IPS-18a (cell line): ENCODE data around the gene OR2K2.

Experiments used
- H3K27ac ChIP-seq: one replicate; pipeline ENCODE4 v1.5.1; 2013; ENCODE audit warnings: low read length
- H3K27me3 ChIP-seq: one replicate; pipeline ENCODE4 v1.6.1; 2013; ENCODE audit warnings: mild to moderate bottlenecking, low read length; ENCODE audit not compliant: control insufficient read depth, insufficient read depth
- H3K36me3 ChIP-seq: one replicate; pipeline ENCODE4 v1.6.1; 2013; ENCODE audit warnings: low read depth, low read length; ENCODE audit not compliant: control insufficient read depth
- H3K4me1 ChIP-seq: one replicate; pipeline ENCODE4 v1.6.1; 2013; ENCODE audit warnings: low read depth, low read length; ENCODE audit not compliant: control insufficient read depth
- H3K4me3 ChIP-seq: one replicate; pipeline ENCODE4 v1.5.1; 2013; ENCODE audit warnings: low read length
- H3K9ac ChIP-seq: one replicate; pipeline ENCODE4 v1.6.1; 2013; ENCODE audit warnings: mild to moderate bottlenecking, low read length, moderate library complexity
- H3K9me3 ChIP-seq: one replicate; pipeline ENCODE4 v1.6.1; 2013; ENCODE audit warnings: low read depth, low read length; ENCODE audit not compliant: control insufficient read depth

The OR2K2 gene

GRCh38 chr9:111330124-111330523, at the start of gene OR2K2:
OR2K2 (minus strand) TSS chr9:111330224; CDS start chr9:111328433, 1,791 bp downstream.
- Histone ChIP-seq H3K9ac (no peak within 1 kb of the TSS), H3K27me3 (no peaks in the 10 kb centered on the region), H3K36me3 (no peaks in the 10 kb centered on the region), H3K4me3 (no peak within 1 kb of the TSS), H3K27ac (no peak within 1 kb of the TSS), H3K4me1 (peaks cover 5% of the 10 kb centered on the region), H3K9me3 (no peaks in the 10 kb centered on the region)

DNA sequence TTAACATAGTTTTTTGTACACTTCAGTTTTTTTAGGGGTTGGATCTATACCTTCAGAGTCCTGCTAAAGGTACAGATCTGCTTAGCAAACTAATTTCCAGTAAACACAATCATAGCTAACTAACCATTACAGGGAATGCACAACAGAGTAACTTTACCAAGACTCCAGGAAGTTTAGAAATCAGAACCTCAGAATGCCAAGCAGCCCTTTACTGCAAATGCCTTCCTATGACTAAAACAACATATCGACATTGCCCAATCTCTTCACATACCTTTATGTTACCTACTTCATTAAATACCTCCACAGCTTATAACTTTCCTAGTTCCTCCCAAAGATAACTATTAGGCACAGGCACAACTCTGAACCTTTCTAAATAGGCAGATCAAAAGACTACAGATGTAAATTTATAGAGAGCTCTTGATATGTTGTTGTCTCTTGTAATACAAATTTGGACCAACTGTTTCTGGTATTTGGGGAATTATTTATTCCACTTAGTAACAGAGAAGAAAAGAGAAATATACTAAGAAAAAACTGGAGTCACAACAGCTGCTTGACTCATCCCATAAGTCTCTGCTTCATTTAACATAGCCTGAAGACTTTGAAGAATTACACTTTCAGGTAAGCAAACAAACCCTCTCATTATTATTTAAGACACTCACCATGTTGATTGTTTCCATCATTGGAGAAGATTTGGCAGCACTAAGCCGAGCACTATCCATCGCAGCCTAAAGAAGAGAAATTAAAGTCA, 46.0 kb upstream of the OR2K2 start:
- no peak overlapping the region for H3K9ac ChIP-seq
- H3K27ac ChIP-seq, result no peak overlapping the region
- H3K4me3 ChIP-seq, result no peak overlapping the region
- H3K27me3 ChIP-seq, result no peaks in the 10 kb centered on the region
- no peaks in the 10 kb centered on the region for H3K9me3 ChIP-seq
- no peaks in the 10 kb centered on the region for H3K4me1 ChIP-seq
- H3K36me3 ChIP-seq, result peaks cover 74% of the 10 kb centered on the region

DNA sequence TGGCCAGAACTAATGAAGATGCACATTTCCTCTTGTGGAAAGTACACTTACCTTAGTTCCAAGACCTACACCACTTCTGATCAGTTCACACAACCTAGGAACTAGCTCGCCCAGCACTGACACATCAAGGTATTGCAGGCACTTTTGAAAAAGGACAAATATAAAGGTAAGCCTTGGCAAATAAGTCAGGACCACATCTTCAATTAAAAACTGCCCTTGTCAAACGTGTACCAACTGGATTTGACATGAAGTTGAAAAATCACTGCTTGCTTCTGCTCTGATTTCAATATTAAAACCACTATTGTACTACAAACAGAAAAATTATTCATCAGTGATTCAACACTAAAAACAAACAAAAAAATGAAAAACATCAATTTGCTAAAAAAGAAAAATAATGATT, 45.0 kb upstream of the OR2K2 start:
- Histone ChIP-seq H3K36me3 (peaks cover 74% of the 10 kb centered on the region), H3K4me3 (no peak overlapping the region), H3K27me3 (no peaks in the 10 kb centered on the region), H3K9me3 (no peaks in the 10 kb centered on the region), H3K4me1 (no peaks in the 10 kb centered on the region), H3K9ac (no peak overlapping the region), H3K27ac (no peak overlapping the region)

DNA sequence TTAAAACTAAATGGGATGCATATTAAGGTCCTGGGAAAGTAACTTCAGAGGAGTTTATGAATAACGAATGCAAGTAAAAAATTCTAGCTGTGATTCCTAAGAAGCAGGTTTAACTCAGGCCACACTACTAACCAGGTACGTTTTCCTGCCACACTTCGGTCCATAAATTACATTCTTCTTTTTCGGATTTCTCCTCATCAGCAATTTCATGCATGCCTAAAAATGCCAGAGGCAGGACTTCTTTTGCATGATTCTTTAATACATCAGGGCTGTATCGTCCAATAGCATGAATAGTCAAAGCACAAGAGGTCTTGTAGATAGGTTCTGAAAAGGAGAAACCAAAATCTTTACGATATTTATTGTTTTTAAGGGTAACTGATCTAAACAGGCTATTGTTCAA, 42.3 kb upstream of the OR2K2 start:
- no peaks in the 10 kb centered on the region for H3K9me3 ChIP-seq
- H3K4me1 ChIP-seq, result no peaks in the 10 kb centered on the region
- H3K9ac ChIP-seq, result no peak overlapping the region
- H3K27me3 ChIP-seq, result no peaks in the 10 kb centered on the region
- H3K27ac ChIP-seq, result no peak overlapping the region
- peaks cover 88% of the 10 kb centered on the region for H3K36me3 ChIP-seq
- no peak overlapping the region for H3K4me3 ChIP-seq

DNA sequence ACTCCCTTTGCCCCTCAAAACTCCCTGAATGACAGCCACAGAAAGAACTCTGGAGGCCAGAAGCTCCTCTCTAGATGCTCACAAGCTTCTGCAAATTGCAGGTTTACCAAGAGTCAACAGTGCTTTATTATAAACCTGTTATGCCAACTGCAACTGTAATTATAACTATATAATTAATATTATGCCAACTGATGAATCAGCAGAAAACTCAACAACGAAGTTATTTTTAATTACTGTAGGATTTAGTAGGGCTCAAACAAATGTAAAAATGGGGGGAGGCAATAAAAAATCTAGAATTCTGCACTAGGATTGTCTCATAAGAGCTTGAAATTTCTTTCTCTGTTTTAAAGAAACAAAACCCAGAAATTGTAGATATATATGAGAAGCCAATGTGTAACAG, 37.0 kb upstream of the OR2K2 start:
- H3K36me3 ChIP-seq, result peaks cover 82% of the 10 kb centered on the region
- H3K4me3 ChIP-seq, result no peak overlapping the region
- no peaks in the 10 kb centered on the region for H3K27me3 ChIP-seq
- no peaks in the 10 kb centered on the region for H3K9me3 ChIP-seq
- no peaks in the 10 kb centered on the region for H3K4me1 ChIP-seq
- H3K27ac ChIP-seq, result no peak overlapping the region
- no peak overlapping the region for H3K9ac ChIP-seq

DNA sequence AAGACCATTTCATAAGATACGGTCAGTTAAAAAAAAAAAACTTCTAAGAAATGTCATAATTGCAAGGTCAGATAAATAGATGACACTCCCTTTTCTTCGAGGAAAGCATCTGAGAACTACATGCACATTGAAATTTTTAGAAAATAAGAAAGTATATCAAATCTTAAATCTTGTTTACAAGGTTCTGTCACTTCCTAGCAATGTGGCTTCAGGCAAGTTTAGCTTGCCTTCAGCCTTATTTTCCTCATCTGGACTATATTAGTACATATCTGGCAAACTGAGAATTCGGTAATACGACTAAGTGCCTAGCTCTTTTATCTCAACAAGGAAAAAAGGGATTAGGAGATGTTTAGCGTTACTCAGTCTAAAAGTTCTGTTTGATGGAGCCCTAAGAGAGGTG, 32.5 kb upstream of the OR2K2 start:
- H3K4me3 ChIP-seq, result no peak overlapping the region
- no peak overlapping the region for H3K27ac ChIP-seq
- no peaks in the 10 kb centered on the region for H3K4me1 ChIP-seq
- H3K27me3 ChIP-seq, result no peaks in the 10 kb centered on the region
- H3K36me3 ChIP-seq, result peaks cover 52% of the 10 kb centered on the region
- H3K9ac ChIP-seq, result no peak overlapping the region
- no peaks in the 10 kb centered on the region for H3K9me3 ChIP-seq

- Histone ChIP-seq H3K4me3 (no peak overlapping the region), H3K36me3 (peaks cover 41% of the 10 kb centered on the region), H3K4me1 (no peaks in the 10 kb centered on the region), H3K27me3 (no peaks in the 10 kb centered on the region), H3K9ac (no peak overlapping the region), H3K27ac (no peak overlapping the region), H3K9me3 (no peaks in the 10 kb centered on the region)
Observed at GRCh38 chr9:111360881-111361280, 30.9 kb upstream of the OR2K2 start.

- no peaks in the 10 kb centered on the region for H3K27me3 ChIP-seq
- H3K4me3 ChIP-seq, result no peak overlapping the region
- H3K9ac ChIP-seq, result no peak overlapping the region
- H3K9me3 ChIP-seq, result no peaks in the 10 kb centered on the region
- no peak overlapping the region for H3K27ac ChIP-seq
- peaks cover 12% of the 10 kb centered on the region for H3K36me3 ChIP-seq
- no peaks in the 10 kb centered on the region for H3K4me1 ChIP-seq
Observed at GRCh38 chr9:111356481-111357244, 26.6 kb upstream of the OR2K2 start.

DNA sequence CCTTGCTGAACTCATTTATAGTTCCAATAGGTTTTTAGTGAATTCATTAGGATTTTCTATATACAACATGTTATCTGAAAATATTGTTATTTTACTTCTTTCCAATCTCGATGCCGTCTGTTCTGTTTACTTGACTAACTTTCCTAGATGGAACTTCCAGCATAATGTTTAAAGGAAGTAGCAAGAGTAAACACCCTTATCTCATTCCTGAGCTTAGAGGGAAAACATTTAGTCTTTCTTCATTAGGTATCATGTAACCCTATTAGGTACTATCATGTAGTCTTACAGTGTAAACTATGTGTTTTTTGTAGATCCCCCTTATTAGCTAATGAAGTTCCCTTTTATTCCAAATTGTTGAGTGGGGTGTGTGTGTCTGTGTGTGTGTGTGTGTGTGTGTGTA, 22.5 kb upstream of the OR2K2 start:
- Histone ChIP-seq H3K9ac (no peak overlapping the region), H3K4me3 (no peak overlapping the region), H3K9me3 (no peaks in the 10 kb centered on the region), H3K4me1 (no peaks in the 10 kb centered on the region), H3K27ac (no peak overlapping the region), H3K36me3 (no peaks in the 10 kb centered on the region), H3K27me3 (no peaks in the 10 kb centered on the region)

DNA sequence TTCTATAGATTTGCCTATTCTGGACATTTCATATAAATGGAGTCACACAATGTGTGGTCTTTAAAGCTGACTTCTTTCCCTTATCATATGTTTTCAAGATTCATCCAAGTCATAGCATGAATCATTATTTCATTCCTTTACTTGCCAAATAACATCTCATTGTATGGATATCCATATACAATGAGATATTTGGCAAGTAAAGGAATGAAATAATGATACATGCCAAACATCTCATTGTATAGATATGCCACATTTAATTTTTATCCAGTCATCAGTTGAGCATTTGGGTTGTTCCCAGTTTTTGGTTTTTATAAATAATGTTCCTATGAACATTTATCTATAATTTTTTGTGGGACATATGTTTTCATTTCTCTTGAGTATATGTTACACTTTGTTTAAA, 20.5 kb upstream of the OR2K2 start:
- no peak overlapping the region for H3K4me3 ChIP-seq
- no peaks in the 10 kb centered on the region for H3K27me3 ChIP-seq
- no peaks in the 10 kb centered on the region for H3K9me3 ChIP-seq
- no peaks in the 10 kb centered on the region for H3K4me1 ChIP-seq
- no peak overlapping the region for H3K9ac ChIP-seq
- no peaks in the 10 kb centered on the region for H3K36me3 ChIP-seq
- H3K27ac ChIP-seq, result no peak overlapping the region

- Histone ChIP-seq H3K36me3 (no peaks in the 10 kb centered on the region), H3K9me3 (no peaks in the 10 kb centered on the region), H3K4me3 (no peak overlapping the region), H3K27ac (no peak overlapping the region), H3K4me1 (no peaks in the 10 kb centered on the region), H3K27me3 (no peaks in the 10 kb centered on the region), H3K9ac (no peak overlapping the region)
Observed at GRCh38 chr9:111349766-111350165, 19.7 kb upstream of the OR2K2 start.

GRCh38 chr9:111348821-111349271, 18.8 kb upstream of the OR2K2 start:
- Histone ChIP-seq H3K27ac (no peak overlapping the region), H3K36me3 (no peaks in the 10 kb centered on the region), H3K4me3 (no peak overlapping the region)

More at GRCh38 chr9:111348821-111349271, 18.8 kb upstream of the OR2K2 start:
- Histone ChIP-seq H3K9me3 (no peaks in the 10 kb centered on the region), H3K27me3 (no peaks in the 10 kb centered on the region), H3K9ac (no peak overlapping the region), H3K4me1 (no peaks in the 10 kb centered on the region)
